NCI-H2081 (cell line): ENCODE measurements around the gene PSMA6.
A peak's percentile ranks its signal among the peaks of the same experiment; 100 is the strongest.
"Not testable (repeated sequence)": the region's sequence is repeated elsewhere in the genome, so short reads cannot be mapped to it uniquely, and the experiment has no call there.

Source experiments
- DNase-seq, 2 experiments: peaks; one replicate each; lab custom pipeline; 2025; lab: John Stamatoyannopoulos, UW

Gene PSMA6

DNA sequence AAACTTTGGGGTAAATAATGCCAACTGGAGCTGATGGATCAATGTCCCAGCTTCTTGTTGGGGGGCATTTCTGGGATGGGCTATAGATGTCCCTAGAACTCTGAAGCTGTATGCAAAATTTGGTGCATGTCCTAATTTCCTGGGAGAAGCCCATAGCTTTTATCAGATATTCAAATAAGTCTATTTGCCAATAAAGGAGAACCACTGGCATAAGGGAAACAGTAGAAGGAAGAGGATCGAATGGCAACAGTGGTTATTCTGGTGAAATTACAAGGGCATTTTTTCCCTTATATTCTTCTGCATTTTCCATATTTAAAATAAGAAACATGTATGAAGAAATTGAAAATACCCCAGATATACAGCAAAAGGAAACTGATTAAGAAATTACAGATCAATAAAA lies 34.2 kb downstream of the PSMA6 start:
- no peak for DNase-seq

DNA sequence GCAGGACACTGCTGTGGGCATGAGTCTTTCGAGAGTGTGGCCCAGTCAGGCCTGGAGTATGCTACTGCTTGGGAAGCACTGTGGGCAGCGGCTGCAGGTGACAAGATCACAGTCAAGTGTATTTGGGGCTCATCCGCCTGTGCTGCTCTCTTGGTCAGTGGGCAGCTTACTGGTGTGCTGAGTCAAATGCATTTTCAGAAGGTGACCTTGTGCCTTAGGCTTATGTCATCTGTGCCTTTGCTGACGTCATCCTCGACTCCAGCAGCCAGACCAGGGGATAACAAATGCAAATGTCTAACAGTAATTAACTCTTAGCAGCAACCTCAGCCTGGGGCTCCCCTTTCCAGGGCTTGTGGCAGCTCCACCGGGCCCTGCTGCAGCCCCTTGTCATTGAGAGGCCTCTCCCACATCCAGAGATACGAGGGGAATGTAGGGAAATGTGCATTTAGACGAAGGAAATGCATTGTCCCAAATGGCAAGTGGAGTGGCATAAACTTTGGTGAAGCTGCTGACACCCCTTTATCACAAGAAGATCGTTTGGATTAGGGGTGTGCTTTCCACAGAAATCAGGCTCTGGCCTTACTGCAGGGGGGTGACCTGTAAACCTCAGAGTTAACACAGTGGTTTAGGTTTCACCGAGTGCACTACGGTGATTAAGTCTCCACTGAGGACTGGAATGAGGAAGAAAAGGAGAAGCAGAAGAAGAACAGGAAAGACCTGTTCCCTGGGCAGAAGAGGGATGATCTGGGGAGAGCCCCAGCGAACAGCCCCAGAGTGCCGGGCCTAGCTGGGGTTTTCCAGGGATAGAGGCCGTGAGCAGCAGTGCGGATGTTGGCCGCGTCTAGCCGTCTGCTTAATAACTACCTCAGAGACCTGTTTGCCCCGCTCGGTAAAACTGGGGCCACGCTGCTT lies 39.7 kb downstream of the PSMA6 start:
- DNase-seq = no peak

DNA sequence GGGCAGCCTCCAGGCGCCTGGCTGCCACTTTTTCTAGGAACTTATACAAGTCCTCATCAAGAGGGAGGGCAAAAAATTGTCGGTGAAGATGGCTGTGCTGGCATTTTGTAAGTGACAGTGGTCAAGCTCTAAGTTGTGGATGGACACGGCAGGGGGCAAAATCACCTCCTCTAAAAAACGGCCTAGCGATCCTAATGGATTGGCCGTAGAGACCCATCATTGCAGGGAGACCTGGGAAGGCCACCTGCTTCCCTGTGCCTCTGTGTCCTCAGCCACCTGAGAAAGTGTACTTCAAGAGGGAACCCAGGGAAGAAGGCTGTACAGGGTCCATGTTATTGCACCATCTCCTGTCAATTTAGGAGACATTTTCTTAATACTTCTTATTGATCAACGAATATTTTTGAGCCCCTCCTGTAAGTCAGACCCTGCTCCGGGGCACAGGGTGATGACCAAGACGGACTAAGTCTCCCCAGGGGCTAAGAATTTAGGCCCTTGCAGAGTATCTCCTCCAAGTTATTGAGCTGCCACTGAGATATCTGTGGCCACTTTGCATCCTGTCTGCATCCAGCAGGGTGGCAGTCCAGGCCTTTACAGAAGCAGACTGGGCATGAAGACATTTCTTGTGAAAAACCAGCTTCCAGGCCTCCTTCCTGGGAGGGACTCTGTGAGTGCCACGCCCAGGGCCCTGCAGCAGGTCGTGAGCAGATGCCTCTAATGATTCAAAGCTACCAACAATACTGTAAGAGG lies 40.5 kb downstream of the PSMA6 start:
- no peak for DNase-seq

DNA sequence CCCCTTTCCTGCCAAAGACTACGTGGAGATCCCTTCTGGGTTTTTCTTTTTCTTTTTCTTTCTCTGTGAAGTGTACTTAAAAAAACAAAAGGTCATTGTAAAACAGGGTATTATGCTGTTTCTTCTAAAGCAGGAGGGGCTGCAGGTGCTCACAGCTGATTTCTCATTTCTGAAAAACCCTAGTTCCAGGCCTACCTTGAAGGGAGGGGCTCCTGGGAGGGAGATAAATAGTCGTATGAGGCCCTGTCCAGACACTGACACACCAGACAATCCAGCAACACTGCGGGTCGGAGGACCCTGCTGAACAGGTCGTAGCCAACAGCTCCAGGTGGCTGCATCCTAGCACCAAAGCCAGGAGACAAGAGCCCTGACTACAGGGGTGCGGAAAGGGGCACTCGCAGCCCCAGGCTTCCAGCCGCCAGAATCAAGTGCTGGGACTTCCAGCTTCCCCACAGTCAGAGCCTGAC lies 41.1 kb downstream of the PSMA6 start:
- DNase-seq = no peak

DNA sequence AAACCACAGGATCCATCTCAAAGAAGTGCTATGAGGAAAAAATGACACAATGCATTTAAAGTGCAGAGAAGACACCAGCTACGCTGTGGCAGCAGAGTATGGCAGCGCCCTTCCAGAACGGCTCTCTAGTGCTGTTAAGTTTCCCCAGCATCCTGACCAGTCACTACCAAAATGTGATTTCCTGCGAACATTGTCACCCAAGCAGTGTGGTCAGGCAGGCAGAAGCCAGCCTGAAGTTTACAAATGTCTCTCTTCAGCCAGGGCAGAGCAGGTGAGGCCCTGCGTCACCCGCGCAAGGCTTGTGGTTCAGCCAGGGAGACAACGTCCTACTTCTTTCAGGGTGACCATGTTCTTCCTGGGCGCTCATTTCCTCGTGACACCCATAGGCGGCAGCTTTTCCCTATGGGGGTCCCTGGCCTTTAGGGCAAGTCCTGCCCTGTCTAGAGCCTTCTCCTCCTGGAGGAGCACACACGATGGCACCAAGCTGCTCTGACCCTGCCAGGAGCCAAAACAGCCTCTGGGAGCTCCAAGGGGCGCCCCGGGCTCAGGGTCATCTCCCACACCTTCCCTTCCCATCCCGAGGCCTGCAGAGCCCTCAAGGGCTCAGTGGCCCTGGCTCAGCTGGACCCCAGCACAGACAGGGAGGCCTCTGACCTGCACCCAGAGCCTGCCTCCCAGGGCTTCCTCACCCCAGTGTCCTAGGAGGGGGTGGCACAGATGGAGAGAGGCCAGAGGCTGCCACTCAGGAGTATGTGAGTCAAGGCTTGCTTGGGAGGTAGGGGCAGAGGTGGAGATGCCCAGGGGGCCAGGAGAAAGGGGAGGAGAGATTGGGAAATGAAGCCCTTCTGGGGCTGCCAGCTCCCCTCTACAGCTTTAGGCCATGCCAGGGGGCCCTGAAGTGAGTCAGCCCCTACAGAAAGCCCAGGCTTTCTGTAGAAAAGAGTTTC lies 41.9 kb downstream of the PSMA6 start:
- DNase-seq = no peak

DNA sequence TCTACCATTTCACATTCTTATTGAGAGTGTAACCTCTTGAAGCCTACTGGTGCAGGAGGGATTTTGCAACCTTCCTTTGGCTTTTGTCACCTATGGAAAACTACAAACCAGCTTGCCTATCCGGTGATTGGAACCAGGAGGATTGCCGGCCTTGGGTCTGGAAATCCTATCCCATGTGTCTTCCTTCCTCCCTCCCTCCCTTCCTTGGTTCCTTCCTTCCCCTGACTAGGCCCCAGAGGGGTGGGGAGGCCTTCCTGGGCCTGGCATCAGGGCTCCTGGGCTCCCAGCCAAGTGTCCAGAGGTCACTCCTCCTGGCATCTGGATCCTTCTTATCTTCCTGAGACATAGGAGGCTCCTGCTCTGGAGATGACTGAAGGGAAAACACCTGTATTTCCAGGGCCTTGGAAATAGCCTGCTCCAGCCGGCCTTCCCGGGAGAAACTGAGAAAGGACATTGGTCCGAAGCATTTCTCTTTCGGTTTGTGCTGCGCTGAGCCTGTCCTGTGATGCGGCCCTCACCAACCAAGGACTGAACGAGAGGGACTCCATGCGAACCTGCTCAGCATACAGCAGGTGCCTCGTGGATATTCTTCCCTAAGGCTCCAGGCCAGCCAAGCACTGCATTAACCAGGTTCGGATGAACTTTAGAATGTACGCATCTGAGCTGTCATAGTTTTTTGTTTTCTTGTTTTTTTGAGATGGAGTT lies 43.4 kb downstream of the PSMA6 start:
- DNase-seq = no peak

DNA sequence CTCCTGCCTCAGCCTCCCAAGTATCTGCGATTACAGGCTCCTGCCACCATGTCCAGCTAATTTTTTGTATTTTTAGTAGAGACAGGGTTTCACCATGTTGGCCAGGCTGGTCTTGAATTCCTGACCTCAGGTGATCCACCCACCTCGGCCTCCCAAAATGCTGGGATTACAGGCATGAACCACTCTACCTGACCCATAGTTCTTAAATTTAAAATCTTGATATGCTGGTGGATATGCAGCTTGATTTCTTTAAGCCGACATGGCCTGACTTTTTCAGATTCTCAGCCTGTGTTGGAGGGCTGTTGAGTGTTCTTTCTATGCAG lies 44.0 kb downstream of the PSMA6 start:
- not testable (repeated sequence) for DNase-seq

DNA sequence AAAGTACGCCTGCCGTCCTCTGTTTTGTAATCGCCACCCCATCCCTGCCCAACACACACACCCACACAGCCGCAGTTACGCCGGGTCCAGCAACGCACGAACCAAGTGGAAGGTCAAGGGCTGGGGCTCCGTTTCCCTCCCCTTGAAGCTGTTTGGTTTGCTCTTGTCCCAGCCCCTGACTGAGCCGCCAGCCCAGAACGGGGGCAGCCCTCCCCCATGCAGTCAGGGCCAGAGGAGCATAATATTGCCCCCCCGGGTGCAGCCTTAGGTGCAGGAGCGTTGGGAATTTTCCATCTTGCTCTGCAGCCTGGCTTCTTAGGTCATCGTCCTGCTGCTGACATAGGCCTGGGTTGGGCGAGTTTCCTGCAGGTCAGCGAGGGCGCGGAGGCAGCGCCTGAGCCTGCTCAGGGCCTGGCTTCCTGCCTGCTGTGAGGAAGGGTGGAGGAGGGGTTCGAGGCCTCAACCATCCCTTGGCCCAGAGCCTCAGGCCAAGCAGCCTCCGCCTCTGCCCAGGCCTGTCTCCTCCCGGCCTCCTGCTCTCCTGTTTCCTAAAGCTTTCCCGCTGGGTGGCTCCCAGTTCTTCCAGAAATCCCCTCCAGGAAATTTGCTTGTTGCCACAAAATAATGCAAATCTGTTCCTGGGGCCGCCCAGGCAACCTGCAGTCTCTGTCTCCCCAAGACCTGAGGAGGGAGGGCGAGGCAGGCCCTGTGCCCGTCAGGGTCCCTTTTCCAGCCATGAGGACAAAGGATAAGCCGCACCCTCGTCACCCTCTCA lies 44.5 kb downstream of the PSMA6 start:
- DNase-seq = no peak

DNA sequence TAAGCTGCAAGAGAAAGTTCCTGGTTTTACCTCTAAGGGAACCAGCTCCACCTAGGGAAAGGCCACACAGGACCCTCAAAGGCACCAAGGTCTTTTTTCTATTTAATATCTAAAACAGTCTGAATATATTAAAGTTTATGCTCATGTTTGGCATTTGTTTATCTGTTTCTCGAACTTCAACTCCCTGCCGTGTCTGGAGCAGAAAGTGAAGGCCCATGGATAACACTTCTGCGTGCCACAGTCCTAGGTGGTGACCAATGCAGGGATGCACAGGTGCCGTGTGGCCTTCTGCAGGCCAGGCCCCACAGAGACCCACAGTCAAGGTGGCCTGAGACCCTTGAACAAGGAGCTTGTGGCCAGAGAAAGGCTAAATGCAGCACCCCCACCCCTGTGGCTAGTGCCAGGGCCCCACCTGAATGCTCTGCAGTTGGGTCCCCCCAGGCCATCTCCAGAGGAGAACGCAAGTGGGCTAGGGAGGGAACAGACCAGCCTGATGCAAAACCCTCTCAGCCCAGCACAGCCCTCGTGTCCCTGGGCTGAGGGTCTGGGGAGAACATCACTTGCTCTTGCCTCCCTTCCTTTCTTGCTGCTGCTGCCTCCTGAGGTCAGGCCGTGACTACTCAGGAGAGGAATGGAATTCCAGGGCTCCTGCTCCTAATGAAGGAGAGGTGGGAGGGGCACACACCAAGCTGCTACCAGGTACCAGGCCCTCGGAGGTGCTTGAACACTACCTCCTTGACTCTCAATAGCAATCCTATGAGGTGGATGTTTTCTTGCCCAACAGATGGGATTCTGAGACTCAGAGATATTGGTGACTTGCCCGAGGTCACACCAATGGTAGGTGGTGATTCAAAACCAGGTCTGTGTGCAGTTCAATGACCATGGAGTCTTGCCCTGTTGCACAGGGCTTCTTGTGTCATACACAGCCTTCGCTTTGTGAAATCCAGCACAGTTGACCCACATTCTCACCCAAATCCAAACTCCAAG lies 45.4 kb downstream of the PSMA6 start:
- no peak for DNase-seq

DNA sequence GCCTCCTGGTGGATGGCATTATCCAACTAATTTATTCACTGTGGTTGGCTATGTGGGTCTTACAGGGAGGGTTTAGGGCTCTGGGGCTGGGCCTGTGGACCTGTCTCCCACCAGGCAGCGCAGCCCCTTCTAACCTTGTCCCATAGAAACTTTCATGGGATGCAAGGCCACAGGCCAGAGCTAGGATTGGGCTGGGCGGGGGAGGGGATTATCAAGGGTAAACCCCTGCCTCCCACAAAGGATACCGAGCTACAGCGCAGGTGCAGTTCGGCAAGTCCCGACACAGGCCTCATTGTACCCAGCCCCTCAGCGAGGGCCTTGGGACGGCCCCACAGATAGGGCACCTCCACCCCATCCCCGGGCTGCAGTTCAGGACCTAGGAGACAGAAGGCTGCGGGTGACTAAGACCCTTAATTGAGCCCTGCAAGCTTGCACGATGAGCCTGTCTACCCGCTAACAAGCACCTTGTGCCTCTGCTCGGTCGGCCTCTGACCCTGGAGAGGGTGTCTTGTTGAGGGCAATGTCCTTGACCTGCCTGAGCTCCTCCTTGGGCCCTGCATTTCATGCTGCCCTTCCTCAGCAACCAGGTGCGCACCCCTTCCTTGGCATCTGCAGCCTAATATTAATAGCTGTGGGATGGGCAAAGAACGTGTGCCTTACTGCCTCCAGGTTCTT lies 46.7 kb downstream of the PSMA6 start:
- DNase-seq = no peak

DNA sequence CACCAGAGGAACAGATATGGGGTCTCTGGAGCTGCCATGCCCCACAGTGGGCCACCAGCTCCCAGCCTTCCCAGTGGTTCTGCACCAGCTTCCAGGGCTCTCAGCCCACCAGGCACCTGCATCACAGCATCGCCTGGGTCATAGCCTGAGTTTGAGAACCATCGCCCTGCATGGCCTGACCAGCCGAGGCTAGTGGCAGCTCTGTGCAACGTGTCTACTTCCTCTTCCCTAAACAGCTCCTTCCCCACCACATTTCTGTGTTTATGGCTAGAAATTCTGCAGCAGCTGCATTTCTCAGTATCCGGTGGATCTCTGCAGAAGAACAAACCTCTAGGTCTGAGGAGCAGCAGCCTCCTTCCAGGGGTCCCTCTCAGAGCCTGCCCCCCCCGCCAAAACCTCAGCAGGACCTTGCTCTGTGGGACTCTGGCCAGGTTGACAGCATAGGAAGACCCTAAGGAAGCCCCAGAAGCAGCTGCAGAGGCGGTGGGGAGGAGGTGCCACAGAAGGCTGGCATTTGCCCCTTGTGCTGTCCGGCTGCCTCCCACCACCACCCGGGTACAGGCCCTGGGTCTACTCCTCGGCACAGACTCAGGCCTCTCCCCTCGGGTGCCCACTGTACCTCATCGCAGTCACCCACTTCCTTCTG lies 47.7 kb downstream of the PSMA6 start:
- DNase-seq = no peak

DNA sequence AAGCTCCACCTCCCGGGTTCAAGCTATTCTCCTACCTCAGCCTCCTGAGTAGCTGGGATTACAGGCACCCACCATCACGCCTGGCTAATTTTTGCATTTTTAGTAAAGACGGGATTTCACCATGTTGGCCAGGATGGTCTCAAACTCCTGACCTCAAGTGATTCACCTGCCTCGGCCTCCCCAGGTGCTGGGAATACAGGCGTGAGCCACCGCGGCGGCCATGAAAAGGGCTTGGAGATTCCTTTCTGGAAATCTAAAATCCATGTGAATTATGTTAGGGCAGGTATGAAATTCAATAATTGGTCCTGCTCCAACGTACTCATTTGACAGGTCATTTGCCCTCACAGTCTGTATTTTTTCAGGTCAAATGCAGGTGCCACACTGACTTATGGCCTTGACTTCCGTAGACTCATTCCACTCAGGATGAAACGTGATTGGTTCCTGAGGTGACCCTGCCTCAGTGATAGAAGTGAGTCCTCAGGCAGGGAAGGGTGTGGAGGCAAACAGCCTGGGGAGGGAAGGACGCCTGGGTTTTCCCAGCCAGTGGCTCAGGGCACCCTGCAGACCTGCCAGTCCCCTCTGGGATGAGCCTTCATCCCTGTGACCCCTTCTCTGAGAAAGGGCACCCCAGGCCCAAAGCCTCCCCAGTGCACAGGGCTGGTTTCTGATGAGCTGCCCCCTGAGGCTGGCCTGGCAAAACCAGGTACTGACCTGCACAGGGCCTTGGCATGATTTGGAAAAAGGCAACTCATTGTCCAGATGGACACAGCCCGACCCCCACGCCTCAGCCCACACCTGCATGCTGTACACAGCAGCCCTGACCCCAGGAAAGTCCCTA lies 48.7 kb downstream of the PSMA6 start:
- DNase-seq = no peak

DNA sequence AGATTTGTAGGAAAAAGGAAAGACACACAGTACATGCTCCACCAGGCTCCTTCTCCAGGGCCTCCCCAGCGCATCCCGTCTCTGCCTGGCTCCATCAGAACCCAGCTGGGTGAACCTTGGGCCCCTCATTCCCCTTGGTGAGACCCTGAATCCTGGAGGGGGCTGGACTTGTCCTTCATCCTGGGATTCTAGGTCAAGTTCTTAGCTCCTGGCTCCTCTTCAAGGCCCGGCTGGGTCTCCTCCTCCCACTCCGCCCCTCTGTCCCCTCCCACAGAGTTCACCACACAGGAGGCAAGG lies 49.2 kb downstream of the PSMA6 start:
- no peak for DNase-seq

DNA sequence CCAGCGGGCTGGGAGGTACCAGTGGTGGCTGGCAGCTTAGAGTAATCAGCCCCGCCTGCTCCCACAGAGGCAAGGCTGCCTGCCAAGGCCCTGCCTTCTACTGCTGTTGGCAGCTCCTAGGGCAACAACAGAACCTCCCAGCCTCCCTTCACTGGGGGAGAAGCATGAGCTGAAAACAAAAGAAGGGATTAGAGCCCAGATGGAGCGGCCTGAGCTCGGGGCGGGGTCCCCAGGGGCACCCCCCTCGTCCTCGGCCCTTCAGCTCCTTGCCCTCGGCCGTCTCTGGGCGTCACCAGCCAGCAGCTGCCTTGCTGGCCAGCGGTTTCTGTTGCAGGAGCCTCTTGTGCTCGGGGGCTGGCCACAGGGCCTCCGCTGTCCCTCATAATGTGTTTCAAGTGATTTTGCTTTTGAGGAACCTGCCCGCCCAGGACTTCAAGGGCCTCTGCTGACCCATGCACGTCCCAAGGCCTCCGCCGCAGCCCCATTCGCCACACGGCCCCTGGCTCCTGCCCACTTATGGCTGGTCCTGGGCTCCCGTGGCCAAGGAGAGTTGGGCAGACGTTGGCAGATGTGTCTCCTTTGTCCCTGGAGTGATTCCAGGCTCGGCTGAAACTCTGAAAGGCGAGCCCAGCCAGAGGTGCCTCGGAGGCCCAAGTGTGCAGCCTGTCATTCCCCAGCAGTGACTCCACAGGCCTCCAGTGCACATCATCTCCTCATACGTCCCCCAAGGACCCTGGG lies 49.7 kb downstream of the PSMA6 start:
- peak; percentile 84 to 85 for DNase-seq

DNA sequence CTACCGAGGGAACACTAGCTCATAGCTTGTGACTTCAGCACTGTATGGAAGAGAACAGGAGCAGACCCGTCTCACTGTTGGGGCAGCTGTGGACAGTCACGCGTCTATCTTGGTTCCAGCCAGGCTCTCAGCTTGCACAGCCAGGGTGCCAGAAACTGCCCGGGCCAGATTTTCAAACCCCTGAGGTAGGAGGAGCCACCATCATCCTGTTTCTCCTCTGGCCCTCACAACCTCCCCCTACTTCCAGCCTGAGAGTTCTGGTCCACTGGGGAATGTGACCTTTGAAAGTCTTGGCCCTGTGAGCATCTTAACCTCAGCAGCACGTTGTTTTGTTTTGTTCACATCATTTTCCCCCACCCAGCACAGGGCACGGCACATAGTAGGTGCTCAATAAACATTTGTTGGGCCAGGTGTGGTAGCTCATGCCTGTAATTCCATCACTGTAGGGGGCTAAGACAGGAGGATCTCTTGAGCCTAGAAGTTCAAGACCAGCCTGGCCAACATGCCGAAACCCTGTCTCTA lies 50.4 kb downstream of the PSMA6 start:
- no peak for DNase-seq

DNA sequence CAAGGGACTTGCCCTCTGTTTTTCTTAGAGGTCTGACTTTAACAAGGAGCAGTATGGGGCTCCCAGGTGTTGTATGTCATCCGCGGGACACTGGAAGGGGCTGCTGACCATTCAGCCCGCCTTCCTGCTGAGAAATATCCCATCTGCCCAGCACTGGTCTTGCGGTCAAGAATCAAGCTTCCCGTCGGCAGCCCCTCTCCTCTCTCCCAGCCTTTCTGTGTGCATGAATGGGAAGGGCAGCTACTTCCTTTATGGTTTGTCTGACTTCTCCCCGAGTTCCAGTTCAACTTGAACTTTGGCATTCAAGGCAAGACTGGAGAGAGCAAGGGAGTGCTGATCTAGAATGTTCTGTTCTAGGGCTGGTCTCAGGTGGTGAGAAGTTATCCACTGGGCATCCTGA lies 51.5 kb downstream of the PSMA6 start:
- DNase-seq = no peak
